ENCODE measurements around the gene INAFM2. TPM values are rescaled to one million over a fixed set of nuclear protein-coding genes. Genes with fewer than 3 reads are reported as not detected.

Gene INAFM2
- total RNA-seq, 4 donors from 2014 or later: 4.0 to 16.5 (median 8.1) TPM

- TF ChIP-seq CTCF (IDR thresholded peaks at IDR 0.05; ENCODE audit: low read depth): no peak
Measured at GRCh38 chr15:40325188-40325587, 1.7 kb downstream of the INAFM2 start.

- TF ChIP-seq CTCF (IDR thresholded peaks at IDR 0.05; ENCODE audit: low read depth): no peak
Measured at GRCh38 chr15:40325700-40326099, 2.2 kb downstream of the INAFM2 start.

- no peak for TF ChIP-seq CTCF (IDR thresholded peaks at IDR 0.05; ENCODE audit: low read depth)
Measured at GRCh38 chr15:40327457-40327856, 4.0 kb downstream of the INAFM2 start.

DNA sequence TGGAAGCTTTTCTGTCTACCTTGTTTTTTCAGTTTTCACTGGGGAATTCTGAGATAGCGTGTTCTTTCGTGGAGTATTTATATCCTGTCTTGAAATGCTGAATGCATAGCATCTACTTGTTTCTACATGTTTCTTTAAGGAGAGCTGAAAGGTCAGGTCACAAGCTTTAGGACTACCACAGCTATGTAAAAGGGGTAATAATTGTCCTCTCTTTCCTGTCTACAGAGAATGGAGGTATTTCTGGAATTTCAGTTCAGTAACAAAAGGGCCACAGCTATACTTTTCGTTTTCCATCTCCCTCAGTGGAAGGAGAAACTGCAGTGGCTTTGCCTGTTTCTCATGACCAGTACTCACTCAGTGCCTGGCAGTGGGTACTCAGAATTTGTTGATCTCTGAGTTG, 4.7 kb downstream of the INAFM2 start:
- TF ChIP-seq CTCF (IDR thresholded peaks at IDR 0.05; ENCODE audit: low read depth): no peak

DNA sequence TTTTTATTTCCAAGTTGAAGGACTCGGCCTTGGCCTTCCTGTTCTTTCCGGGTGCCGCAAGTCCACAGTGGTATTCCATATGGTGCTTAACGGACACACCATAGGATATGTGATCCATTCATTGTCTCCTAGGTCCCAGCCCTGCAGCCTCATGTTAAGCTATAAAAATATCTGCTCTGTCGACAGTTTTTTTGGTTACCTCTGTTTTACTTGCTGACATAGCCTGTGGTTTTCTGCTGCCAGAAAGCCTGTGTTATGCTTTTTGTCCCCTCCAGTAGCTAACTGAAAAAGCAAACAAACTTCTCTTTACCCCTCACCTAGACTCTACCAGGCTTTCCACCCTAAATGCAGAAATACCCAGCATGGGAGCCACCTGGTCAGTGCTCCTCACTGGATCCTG, 5.3 kb downstream of the INAFM2 start:
- TF ChIP-seq CTCF (IDR thresholded peaks at IDR 0.05; ENCODE audit: low read depth): no peak

GRCh38 chr15:40329804-40330203, 6.3 kb downstream of the INAFM2 start:
- no peak for TF ChIP-seq CTCF (IDR thresholded peaks at IDR 0.05; ENCODE audit: low read depth)

DNA sequence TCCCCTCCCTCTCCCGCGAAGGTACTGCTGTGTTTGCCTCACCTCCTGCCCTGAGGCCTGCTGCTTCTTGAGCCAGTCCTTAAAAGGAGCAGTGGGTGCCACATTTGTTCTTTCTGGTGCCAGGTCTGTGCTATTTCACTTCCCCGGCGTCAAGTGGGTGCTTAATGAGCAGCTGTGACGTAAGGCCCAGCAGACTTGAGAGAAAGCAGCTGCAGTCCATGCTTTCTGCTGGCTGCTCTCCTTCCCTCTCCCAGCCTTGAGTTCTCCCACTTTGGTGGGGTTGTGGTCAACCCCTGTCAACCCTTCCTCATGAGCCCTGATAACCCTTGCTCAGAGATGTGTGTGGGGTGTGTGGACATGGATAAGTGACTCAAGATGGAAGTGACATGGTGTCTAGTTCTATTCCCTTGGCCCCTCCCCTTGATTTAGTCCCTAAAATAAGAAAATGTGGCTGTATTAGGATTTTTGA, 6.9 kb downstream of the INAFM2 start:
- TF ChIP-seq CTCF (IDR thresholded peaks at IDR 0.05; ENCODE audit: low read depth): no peak

Measured in subcutaneous adipose tissue (tissue), 4 donors.